Measurements from ENCODE around the gene LAMC3.
A peak's percentile ranks its signal among the peaks of the same experiment; 100 is the strongest.
"Not testable (repeated sequence)": the region's sequence is repeated elsewhere in the genome, so short reads cannot be mapped to it uniquely, and the experiment has no call there.

LAMC3 gene

GRCh38 chr9:131031005-131031641, 22.1 kb downstream of the LAMC3 start:
- no peak for DNase-seq

GRCh38 chr9:131031642-131032005, 22.6 kb downstream of the LAMC3 start:
- DNase-seq = no peak

- no peak for DNase-seq
These were observed 23.4 kb downstream of the LAMC3 start for GRCh38 chr9:131032384-131032783.

DNA sequence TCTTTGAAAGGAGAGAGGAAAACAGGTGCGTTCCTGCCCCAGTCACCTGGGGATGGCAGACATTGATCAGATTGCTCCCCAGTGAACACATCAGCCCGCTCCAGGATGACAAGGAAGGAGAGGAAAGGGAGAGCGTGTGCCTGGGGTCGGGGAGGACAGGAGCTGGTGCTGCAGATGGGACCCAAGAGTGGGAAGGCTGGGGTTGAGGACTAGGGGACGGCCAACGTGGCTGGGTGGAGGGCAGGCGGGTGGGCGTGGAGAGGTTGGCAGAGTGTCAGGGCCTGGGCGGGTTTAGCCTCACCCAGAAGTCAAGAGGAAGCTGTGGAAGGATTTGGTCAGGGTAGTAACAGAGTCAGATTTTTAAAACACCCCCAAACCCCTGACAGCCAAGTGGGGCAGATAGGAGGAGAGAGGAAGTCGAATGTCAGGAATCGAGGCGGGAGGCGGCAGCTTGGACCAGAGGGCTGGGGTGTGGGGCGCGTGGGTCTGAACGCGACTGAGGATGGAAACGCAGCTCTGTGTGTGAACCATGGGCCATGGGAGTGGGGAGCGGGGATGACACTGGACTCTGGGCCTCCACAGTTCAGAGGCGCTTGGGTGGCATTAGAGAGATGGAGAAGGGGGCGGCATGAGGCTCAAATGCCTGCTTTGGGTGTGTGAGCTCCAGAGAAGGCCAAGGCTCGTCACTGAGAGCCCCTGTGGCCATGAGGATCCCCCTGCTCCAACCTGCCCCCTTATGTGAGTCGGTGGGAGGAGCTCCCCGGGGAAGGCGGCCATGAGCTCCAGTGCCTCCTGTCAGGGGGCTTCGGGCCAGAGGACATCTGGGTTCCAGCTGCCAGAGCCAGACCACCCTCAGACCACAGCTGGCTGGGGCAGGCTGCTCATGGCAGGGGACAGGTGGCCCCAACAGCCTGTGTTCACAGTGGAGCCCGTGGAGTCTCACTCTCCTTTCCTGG, 24.6 kb downstream of the LAMC3 start:
- no peak for DNase-seq

DNA sequence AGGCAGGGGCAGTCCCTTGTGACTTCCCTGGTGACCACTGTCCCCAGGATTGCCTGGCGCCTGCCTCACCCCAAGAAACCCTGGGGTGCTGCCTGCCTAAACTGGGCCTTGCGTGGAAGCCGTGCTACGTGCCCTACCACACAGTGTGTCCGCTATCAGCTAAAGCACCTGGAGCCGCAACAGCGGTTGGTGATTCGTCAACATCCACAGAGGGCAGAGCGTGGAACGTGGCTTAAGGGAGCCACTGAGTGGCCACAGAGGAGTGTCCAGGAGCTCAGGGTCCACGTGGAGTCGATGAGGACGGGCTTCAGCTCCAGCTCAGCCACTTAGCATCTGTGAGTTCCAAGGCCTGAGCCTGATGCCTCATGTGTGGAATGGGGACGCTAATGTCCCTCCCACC, 25.3 kb downstream of the LAMC3 start:
- DNase-seq = no peak

- not testable (repeated sequence) for DNase-seq
These were observed 25.8 kb downstream of the LAMC3 start for GRCh38 chr9:131034749-131035148.

GRCh38 chr9:131035548-131035947, 26.6 kb downstream of the LAMC3 start:
- DNase-seq = no peak

GRCh38 chr9:131036071-131036470, 27.1 kb downstream of the LAMC3 start:
- no peak for DNase-seq

GRCh38 chr9:131036529-131037334, 27.8 kb downstream of the LAMC3 start:
- DNase-seq = no peak

DNA sequence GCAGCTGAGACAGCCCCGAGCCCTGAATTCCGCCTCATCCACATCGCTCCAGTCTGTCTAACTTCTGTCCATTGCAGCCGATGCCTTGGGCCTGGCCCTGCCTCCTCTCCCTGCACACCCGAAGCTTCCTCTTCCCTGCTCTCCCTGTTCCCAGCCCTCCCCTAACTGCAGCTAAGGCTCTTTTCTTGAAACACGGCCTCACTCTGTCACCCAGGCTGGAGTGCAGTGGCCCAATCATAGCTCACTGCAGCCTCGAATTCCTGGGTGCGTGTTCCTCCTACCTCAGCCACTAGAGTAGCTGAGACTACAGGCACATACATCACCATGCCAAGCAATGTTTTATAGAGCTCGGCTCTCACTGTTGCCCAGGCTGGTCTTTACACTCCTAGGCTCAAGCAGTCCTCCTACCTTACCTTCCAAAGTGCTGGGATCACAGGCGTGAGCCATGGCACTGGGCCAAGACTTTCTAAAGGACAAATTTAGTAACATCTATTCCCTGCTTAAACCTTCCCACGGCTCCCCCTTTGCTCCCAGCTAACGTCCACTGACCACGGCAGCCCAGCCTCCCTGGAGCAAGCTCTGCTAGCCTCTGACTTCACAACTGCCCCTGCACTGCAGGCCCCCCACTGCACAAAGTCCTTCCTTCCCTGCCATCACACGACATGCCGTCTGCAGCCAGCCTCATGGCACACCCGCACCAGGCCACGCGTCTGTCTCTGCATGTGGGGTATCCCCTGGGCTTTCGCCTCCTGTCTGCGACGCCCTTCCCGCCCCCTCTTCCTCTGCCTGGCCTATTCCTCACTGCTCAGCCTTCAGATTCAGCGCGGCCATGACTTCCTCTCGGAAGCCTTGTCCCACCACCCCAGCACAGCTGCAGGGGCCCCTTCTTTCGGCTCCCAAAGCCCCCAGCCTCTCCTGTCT, 28.6 kb downstream of the LAMC3 start:
- DNase-seq = no peak

DNA sequence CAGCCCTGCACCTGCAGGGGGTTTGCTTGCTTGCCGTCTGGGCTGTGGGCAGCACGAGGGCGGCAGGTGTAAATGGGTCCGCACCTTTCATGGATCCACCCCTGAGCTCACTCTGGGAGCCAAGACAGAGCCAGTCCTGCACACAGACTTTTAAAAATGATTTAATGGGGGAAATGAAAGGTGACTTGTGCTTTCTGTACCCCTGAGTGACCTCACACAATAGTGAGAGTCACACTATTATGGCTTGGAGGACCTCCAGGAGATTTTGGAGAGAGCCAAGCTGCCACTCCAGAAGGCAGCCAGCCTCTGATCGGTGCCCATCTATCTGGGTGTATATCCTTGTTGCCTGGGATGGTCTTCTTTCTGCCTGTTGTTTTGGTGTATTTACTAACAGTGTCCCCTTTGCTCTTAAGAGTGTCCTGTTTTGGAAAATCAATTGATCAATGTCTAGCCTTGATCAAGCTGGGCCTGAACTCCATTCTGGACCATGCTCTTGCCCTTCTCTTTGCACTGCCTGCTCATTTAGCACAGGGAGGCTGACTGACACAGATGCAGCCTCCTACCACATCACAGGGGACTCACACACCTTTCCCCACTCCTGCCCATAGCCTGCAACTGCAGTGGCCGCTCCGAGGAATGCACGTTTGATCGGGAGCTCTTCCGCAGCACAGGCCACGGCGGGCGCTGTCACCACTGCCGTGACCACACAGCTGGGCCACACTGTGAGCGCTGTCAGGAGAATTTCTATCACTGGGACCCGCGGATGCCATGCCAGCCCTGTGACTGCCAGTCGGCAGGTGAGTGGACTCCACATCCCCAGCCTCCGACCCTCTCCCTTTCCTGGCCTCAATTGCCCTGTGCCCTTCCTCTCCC, 29.5 kb downstream of the LAMC3 start:
- no peak for DNase-seq

DNA sequence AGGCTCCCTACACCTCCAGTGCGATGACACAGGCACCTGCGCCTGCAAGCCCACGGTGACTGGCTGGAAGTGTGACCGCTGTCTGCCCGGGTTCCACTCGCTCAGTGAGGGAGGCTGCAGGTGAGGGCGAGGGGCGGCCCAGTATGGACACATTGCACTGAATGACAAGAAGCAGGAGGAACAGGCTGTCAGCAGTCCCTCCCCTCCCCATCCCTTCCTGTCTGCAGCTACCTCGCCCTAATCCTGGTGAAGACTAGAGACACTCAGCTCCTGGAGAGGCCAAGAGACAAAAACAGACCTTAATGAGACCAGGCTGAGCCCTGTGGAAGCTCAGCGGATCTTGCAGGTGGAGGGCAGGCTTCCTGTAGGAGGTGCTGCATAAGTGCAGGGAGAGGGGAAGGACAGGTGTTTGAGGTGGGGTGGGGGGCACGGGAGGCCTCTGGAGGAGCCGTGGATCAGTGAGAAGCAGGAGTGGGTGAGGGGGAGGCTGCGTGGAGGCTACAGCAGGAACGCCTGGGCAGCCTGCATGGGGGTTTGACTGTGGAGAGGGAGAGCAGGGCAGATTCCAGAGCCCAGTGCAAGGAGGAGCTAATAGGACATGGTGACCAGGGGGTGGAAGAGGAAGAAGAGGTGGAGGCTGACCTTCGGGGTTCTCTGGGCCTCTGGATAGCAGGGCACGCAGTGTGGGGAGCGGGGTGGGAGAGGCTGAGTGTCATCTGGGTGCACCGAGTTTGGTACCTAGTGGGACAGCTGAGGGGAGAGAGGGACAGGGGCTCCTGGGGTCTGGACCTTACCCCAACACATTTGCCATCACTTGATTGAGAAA, 30.4 kb downstream of the LAMC3 start:
- DNase-seq = no peak

- DNase-seq = no peak
These were observed 33.7 kb downstream of the LAMC3 start for GRCh38 chr9:131042666-131043065.

GRCh38 chr9:131043087-131043486, 34.1 kb downstream of the LAMC3 start:
- no peak for DNase-seq

DNA sequence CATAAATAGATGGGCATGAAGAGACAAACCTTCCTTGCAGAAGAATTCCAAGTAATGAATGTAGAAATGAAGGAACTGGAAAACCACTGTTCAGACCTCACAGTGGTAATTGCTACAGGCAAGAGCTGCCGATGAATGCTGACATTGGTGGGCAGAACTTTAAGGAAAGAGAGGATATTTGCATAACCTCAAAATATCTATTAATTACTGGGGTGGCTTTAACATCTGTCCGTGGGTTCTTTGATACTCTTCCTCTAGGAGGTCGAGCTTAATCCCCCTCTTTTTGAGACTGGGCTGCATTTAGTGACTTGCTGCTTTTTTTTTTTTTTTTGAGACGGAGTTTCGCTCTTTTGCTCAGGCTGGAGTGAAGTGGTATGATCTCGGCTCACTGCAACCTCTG, 34.7 kb downstream of the LAMC3 start:
- no peak for DNase-seq

GRCh38 chr9:131045300-131046092, 36.5 kb downstream of the LAMC3 start:
- no peak for DNase-seq

DNA sequence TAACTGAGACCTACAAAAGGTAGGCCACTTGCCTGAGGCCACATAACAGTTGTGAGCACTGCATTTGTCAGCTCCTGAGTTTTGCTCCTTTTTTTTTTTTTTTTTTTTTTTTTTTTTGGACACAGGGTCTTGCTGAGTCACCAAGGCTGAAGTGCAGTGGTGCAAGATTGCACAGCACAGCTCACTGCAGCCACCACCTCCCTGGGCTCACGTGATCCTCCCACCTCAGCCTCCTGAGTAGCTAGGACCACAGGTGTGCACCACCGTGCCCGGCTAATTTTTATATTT, 37.1 kb downstream of the LAMC3 start:
- no peak for DNase-seq

DNA sequence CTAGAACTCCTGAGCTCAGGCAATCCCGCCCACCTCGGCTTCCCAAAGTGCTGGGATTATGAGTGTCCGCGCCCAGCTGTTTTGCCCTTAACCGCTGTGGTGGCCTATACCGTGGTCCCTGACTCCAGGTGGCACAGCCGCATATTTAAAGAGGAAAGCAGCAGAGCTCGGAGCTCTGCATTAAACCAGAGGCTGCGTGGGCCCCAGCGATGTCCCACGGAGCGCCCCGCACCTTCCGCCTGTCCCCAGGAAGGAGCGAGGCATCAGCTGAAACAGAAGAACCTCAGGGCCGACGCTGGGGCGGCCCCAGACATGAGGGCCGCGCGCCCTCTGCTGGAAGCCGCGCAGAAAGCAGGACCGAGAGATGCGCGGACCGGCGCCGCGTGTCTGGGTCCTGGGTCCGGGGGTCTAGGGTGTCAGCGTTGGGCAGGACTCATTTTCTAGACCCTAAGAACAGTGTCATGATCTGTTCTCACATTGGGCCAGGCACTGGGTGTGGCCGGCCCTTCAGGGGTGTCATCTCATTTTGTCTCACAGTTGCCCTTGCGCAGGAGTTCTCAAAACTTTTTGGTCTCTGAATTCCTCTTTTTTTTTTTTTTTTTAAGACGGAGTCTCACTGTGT, 37.7 kb downstream of the LAMC3 start:
- DNase-seq = peak; percentile 54 to 74

DNA sequence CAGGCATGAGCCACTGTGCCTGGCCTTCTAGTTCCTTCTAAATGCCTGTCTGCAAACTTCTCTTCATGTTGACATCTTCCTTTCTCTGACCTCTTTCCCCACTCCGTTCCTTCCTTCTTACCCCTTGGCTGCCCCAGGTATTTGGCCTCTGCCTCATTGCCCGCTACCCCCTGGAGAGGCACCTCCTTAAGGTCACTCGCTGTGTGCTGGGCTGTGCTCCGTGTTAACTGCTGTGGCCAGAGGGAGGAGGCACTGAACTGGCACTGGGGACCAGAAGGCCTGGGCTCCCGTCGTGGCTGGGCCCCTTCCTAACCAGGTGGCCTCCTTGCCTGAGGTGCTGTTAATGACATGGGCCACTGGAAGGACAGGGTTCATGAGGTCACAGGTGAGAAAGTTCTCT, 39.4 kb downstream of the LAMC3 start:
- DNase-seq = no peak
